ENCODE data around the gene CSMD2.
"Not testable (repeated sequence)": the region's sequence is repeated elsewhere in the genome, so short reads cannot be mapped to it uniquely, and the experiment has no call there.

Gene CSMD2

DNA sequence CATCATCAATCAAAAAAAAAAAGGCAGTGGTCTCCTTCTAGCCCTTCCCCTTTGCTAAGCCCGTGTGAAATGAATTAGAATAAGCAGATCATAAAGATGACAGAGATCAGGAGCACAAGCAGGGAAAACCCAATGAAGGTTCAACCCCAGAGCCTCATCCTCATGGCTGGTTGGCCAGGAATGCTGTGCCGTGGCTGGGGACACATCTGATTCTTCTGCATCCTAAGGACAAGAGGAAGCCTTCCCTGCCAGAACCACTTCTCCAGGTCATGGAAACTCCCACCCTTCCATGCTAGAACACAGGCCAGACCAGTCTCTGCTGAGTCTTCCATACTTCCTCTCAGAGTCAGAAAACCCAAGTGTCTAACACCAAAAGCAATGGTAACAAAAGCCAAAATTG, 81.1 kb downstream of the CSMD2 start:
- Histone ChIP-seq H3K27me3 (ENCODE audit: control insufficient read depth in 5 of 5, insufficient read depth in 4 of 5, low read length in 5 of 5) (no peaks in the 10 kb centered on the region), H3K4me3 (ENCODE audit: low read depth in 1 of 5, low read length in 5 of 5) (no peak overlapping the region), H3K36me3 (ENCODE audit: control insufficient read depth in 5 of 5, insufficient read depth in 5 of 5, low read length in 5 of 5) (no peaks in the 10 kb centered on the region), H3K4me1 (ENCODE audit: control insufficient read depth in 5 of 5, insufficient read depth in 5 of 5, low read length in 5 of 5) (no peaks in the 10 kb centered on the region), H3K27ac (ENCODE audit: low read depth, low read length) (no peak overlapping the region), H3K9ac (ENCODE audit: low read length in 5 of 5) (no peak overlapping the region), H3K9me3 (ENCODE audit: control insufficient read depth in 5 of 5, low read length in 5 of 5) (peaks cover 2 to 7% (median 4%) of the 10 kb centered on the region in 5 donors)

DNA sequence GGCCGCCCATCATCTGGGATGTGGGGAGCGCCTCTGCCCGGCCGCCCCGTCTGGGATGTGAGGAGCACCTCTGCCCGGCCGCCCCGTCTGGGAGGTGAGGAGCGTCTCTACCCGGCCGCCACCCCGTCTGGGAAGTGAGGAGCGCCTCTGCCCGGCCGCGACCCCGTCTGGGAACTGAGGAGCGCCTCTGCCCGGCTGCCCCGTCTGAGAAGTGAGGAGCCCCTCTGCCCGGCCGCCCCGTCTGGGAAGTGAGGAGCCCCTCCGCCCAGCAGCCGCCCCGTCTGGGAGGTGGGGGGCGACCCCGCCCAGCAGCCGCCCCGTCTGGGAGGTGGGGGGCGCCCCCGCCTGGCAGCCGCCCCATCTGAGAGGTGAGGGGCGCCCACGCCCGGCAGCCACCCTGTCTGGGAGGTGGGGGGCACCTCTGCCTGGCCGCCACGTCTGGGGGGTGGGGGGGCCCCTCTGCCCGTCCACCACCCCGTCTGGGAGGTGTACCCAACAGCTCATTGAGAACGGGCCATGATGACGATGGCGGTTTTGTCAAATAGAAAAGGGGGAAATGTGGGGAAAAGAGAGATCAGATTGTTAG, 82.9 kb downstream of the CSMD2 start:
- H3K36me3 ChIP-seq (ENCODE audit: control insufficient read depth in 5 of 5, insufficient read depth in 5 of 5, low read length in 5 of 5); H3K27me3 ChIP-seq (ENCODE audit: control insufficient read depth in 5 of 5, insufficient read depth in 4 of 5, low read length in 5 of 5); H3K27ac ChIP-seq (ENCODE audit: low read depth, low read length); H3K9ac ChIP-seq (ENCODE audit: low read length in 5 of 5); H3K4me3 ChIP-seq (ENCODE audit: low read depth in 1 of 5, low read length in 5 of 5); H3K4me1 ChIP-seq (ENCODE audit: control insufficient read depth in 5 of 5, insufficient read depth in 5 of 5, low read length in 5 of 5): not testable (repeated sequence)
- H3K9me3 ChIP-seq (ENCODE audit: control insufficient read depth in 5 of 5, low read length in 5 of 5) = peaks cover 2 to 13% (median 5%) of the 10 kb centered on the region in 5 donors

DNA sequence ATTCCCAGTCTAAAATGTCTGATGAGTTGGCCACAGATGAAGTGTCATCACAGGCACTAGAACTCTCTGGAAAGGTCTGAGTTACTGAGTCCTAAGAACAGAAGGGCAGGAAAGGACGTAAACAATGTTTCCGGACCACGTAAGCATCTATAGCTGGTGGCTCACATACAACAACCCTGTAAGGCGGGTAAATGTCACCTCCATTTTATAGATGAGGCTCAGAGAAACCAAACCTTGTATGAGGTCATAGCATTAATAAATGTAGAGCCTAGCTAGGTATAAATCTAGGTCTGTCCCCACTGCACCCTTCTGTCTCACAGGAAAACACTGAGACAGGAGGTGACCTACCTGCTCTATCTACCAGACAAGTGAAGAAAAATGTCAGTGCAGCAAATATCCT, 86.6 kb downstream of the CSMD2 start:
- Histone ChIP-seq H3K27me3 (ENCODE audit: control insufficient read depth in 5 of 5, insufficient read depth in 4 of 5, low read length in 5 of 5) (no peaks in the 10 kb centered on the region), H3K9ac (ENCODE audit: low read length in 5 of 5) (no peak overlapping the region), H3K9me3 (ENCODE audit: control insufficient read depth in 5 of 5, low read length in 5 of 5) (peaks cover 2 to 13% (median 4%) of the 10 kb centered on the region in 5 donors), H3K4me3 (ENCODE audit: low read depth in 1 of 5, low read length in 5 of 5) (no peak overlapping the region), H3K36me3 (ENCODE audit: control insufficient read depth in 5 of 5, insufficient read depth in 5 of 5, low read length in 5 of 5) (no peaks in the 10 kb centered on the region), H3K27ac (ENCODE audit: low read depth, low read length) (no peak overlapping the region), H3K4me1 (ENCODE audit: control insufficient read depth in 5 of 5, insufficient read depth in 5 of 5, low read length in 5 of 5) (no peaks in the 10 kb centered on the region)

DNA sequence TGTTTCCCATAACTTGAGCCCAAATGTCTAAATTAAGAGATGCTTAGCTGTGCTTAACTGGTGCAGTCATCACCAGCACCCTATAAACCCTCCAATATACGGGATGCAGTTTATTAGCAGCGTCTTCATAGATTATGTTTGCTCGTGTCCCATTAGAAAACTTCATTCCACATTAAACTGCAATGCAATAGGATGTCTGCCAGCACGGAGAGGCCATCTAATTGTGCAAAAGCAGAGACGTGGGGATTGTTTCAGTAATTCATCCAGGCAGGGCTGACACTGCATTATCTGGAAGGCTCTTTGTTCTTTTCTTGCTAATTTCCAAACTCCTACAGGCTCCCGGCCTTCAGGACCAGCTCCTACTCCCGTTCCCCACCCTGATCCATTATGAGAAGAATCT, 89.5 kb downstream of the CSMD2 start:
- Histone ChIP-seq H3K36me3 (ENCODE audit: control insufficient read depth in 5 of 5, insufficient read depth in 5 of 5, low read length in 5 of 5) (no peaks in the 10 kb centered on the region), H3K4me1 (ENCODE audit: control insufficient read depth in 5 of 5, insufficient read depth in 5 of 5, low read length in 5 of 5) (no peaks in the 10 kb centered on the region), H3K27me3 (ENCODE audit: control insufficient read depth in 5 of 5, insufficient read depth in 4 of 5, low read length in 5 of 5) (peaks cover 0 to 4% (median 0%) of the 10 kb centered on the region in 5 donors), H3K9me3 (ENCODE audit: control insufficient read depth in 5 of 5, low read length in 5 of 5) (peaks cover 0 to 13% (median 4%) of the 10 kb centered on the region in 5 donors), H3K9ac (ENCODE audit: low read length in 5 of 5) (no peak overlapping the region), H3K27ac (ENCODE audit: low read depth, low read length) (no peak overlapping the region), H3K4me3 (ENCODE audit: low read depth in 1 of 5, low read length in 5 of 5) (no peak overlapping the region)

DNA sequence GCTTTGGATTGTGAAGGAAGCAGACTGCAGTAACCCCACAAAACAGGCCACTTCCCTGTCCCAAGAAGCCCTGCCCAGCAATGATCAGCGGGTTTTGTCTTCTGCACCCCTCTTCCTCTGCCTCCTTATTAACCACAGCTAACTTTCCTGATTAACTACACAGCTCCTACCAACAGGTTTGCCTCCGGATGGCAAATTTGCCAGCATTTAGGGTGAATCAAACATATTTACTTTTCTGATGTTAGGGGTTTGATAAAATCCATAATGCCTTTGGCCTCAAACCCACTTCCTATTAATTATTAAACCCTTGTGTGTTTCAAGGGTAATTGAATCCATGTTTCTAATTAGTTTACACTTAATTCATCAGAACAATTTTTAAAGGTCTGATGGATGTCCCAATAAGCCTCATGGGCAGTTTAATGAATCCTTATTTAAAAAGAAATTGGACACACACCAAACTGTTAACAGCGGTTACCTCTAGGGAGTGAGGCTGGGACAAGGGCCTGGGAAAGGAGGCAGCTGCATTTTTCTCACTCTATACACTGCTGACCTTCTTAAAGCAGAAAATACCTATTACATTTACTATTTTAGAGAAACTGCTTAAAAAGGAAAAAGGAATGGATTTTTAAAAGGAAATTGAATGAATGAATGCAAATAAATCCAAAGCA, 91.9 kb downstream of the CSMD2 start:
- Histone ChIP-seq H3K27me3 (ENCODE audit: control insufficient read depth in 5 of 5, insufficient read depth in 4 of 5, low read length in 5 of 5) (peaks cover 0 to 4% (median 0%) of the 10 kb centered on the region in 5 donors), H3K27ac (ENCODE audit: low read depth, low read length) (no peak overlapping the region), H3K36me3 (ENCODE audit: control insufficient read depth in 5 of 5, insufficient read depth in 5 of 5, low read length in 5 of 5) (no peaks in the 10 kb centered on the region), H3K4me1 (ENCODE audit: control insufficient read depth in 5 of 5, insufficient read depth in 5 of 5, low read length in 5 of 5) (no peaks in the 10 kb centered on the region), H3K4me3 (ENCODE audit: low read depth in 1 of 5, low read length in 5 of 5) (no peak overlapping the region), H3K9ac (ENCODE audit: low read length in 5 of 5) (no peak overlapping the region), H3K9me3 (ENCODE audit: control insufficient read depth in 5 of 5, low read length in 5 of 5) (no peaks in the 10 kb centered on the region)

DNA sequence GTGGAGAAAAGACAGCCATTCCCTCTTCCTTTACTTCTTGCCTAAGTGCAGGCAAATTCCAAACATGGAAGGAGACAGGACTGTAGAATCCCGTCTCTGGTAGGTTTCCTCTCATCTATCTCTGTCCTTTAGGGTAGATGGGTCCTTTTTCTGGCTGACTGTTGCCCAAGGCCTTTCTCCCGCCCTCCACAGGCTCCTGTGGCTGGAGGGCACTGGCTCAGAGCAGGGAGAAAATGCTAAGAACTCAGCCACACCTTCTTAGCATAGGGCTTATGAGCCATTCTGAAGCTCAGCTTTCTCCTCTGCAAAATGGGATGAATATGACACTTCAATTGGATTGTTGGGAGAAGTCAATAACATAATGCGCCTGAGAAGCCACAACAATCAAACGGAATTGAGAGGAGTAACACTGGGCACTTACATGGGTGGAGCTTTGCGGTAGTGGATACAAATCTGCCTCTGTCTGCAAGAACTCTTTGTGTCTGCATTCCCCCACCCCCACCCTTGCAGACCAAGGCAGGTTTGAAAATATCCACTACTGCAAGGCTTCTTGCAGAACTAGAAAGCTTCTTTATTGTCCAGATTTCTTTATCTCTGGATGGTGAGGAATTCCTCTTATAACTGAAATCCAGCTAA, 94.7 kb downstream of the CSMD2 start:
- Histone ChIP-seq H3K36me3 (ENCODE audit: control insufficient read depth in 5 of 5, insufficient read depth in 5 of 5, low read length in 5 of 5) (no peaks in the 10 kb centered on the region), H3K4me1 (ENCODE audit: control insufficient read depth in 5 of 5, insufficient read depth in 5 of 5, low read length in 5 of 5) (no peaks in the 10 kb centered on the region), H3K9ac (ENCODE audit: low read length in 5 of 5) (no peak overlapping the region), H3K9me3 (ENCODE audit: control insufficient read depth in 5 of 5, low read length in 5 of 5) (no peaks in the 10 kb centered on the region), H3K27ac (ENCODE audit: low read depth, low read length) (no peak overlapping the region), H3K27me3 (ENCODE audit: control insufficient read depth in 5 of 5, insufficient read depth in 4 of 5, low read length in 5 of 5) (peaks cover 0 to 4% (median 0%) of the 10 kb centered on the region in 5 donors), H3K4me3 (ENCODE audit: low read depth in 1 of 5, low read length in 5 of 5) (no peak overlapping the region)

DNA sequence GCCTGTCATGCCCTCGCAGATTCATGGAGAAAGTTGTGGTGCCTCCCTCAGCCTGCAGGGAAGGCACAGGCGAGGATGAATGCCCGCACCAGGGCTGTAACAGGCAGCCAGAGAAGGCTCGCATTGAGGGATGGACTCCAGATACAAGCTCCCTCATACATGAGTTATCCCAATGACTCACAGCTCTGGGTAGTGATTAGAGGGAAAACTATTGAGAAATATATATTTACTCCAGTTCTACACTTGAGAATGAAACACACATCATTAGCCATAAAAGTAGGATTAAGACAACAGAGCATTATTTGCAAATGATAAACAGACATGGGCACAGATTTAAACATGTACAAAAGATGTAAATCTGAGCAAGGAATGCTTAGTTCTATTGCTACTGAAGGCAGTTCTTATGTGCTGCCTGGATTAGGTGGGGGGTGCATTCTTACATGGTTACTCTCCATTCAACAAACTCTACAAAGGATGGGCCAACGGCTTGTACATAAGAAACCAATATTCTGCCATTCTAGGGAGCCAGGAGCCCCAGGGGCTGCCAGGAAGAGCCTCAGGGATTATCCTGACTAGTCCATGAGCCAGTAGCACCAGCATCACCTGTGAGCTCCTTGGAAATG, 97.9 kb downstream of the CSMD2 start:
- Histone ChIP-seq H3K27me3 (ENCODE audit: control insufficient read depth in 5 of 5, insufficient read depth in 4 of 5, low read length in 5 of 5) (peaks cover 0 to 4% (median 0%) of the 10 kb centered on the region in 5 donors), H3K9me3 (ENCODE audit: control insufficient read depth in 5 of 5, low read length in 5 of 5) (no peaks in the 10 kb centered on the region), H3K4me1 (ENCODE audit: control insufficient read depth in 5 of 5, insufficient read depth in 5 of 5, low read length in 5 of 5) (peaks cover 0 to 3% (median 0%) of the 10 kb centered on the region in 5 donors), H3K4me3 (ENCODE audit: low read depth in 1 of 5, low read length in 5 of 5) (no peak overlapping the region), H3K27ac (ENCODE audit: low read depth, low read length) (no peak overlapping the region), H3K9ac (ENCODE audit: low read length in 5 of 5) (no peak overlapping the region), H3K36me3 (ENCODE audit: control insufficient read depth in 5 of 5, insufficient read depth in 5 of 5, low read length in 5 of 5) (no peaks in the 10 kb centered on the region)

DNA sequence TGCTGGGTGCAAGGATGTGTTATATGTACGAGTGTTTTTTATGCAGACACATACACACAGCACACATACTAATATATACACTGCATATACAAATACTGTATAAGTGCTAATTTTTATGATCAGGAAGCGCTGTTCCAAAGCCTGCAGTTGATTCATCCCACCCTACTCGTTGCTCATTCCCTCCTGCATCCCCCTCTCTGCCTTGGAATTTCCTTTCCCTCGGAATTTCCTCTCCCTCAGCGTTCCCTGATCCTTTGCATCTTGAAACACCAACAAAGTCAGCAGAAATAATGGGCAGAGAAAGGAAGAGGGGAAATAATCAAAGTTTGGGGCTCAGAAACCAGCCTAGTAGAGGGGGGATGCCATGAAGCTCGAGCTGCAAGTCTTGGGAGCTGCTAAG, 98.9 kb downstream of the CSMD2 start:
- H3K9me3 ChIP-seq (ENCODE audit: control insufficient read depth in 5 of 5, low read length in 5 of 5) = no peaks in the 10 kb centered on the region
- no peak overlapping the region for H3K27ac ChIP-seq (ENCODE audit: low read depth, low read length)
- no peaks in the 10 kb centered on the region for H3K27me3 ChIP-seq (ENCODE audit: control insufficient read depth in 5 of 5, insufficient read depth in 4 of 5, low read length in 5 of 5)
- H3K4me3 ChIP-seq (ENCODE audit: low read depth in 1 of 5, low read length in 5 of 5) = no peak overlapping the region
- H3K9ac ChIP-seq (ENCODE audit: low read length in 5 of 5) = no peak overlapping the region
- H3K36me3 ChIP-seq (ENCODE audit: control insufficient read depth in 5 of 5, insufficient read depth in 5 of 5, low read length in 5 of 5) = no peaks in the 10 kb centered on the region
- H3K4me1 ChIP-seq (ENCODE audit: control insufficient read depth in 5 of 5, insufficient read depth in 5 of 5, low read length in 5 of 5) = peaks cover 0 to 12% (median 4%) of the 10 kb centered on the region in 5 donors

DNA sequence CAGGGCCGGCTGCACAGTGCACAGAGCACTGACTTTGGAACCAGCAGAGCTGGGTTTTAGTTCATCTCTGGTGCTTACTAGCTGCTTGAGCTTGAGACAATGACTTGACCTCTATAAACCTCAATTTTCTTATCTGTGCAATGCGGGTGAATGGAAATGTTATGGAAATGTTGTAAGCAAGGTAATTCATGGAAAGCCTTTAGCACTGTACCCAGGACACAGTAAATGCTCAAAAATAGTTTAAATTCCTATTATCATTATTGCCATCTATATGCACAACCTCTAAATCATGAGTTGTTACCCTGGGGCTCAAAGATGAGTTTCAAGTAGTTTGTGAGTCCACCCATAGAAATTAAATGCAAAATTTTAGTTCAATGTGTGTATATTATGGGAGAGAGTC, 99.5 kb downstream of the CSMD2 start:
- Histone ChIP-seq H3K9ac (ENCODE audit: low read length in 5 of 5) (no peak overlapping the region), H3K36me3 (ENCODE audit: control insufficient read depth in 5 of 5, insufficient read depth in 5 of 5, low read length in 5 of 5) (no peaks in the 10 kb centered on the region), H3K27me3 (ENCODE audit: control insufficient read depth in 5 of 5, insufficient read depth in 4 of 5, low read length in 5 of 5) (no peaks in the 10 kb centered on the region), H3K4me1 (ENCODE audit: control insufficient read depth in 5 of 5, insufficient read depth in 5 of 5, low read length in 5 of 5) (peaks cover 0 to 19% (median 9%) of the 10 kb centered on the region in 5 donors), H3K9me3 (ENCODE audit: control insufficient read depth in 5 of 5, low read length in 5 of 5) (no peaks in the 10 kb centered on the region), H3K4me3 (ENCODE audit: low read depth in 1 of 5, low read length in 5 of 5) (no peak overlapping the region), H3K27ac (ENCODE audit: low read depth, low read length) (no peak overlapping the region)

DNA sequence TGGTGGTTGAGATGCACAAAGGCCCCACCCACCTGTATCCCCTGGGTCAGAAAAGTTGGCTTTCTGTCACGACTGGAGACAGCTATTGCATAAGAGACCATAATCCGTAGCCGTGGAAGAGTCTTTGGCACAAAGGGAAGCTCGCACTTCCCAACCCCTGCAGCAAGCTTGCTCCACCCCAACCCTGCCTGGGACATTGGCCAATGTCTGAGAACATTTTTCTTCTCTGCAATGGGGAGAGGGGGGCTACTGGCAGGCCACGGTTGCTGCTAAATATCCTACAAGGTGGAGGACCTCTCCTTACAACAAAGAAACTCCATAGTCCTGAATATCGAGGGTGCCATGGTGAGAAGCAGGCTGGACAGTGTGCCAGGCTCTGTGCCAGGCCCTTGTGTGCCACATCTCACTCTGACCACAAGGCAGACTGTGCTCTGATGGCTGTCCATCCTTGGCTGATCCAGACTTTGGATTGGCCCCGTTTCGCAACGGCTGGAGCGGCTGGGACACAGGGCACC, 104.1 kb downstream of the CSMD2 start:
- Histone ChIP-seq H3K9me3 (ENCODE audit: control insufficient read depth in 5 of 5, low read length in 5 of 5) (no peaks in the 10 kb centered on the region), H3K4me1 (ENCODE audit: control insufficient read depth in 5 of 5, insufficient read depth in 5 of 5, low read length in 5 of 5) (peaks cover 0 to 40% (median 26%) of the 10 kb centered on the region in 5 donors), H3K27ac (ENCODE audit: low read depth, low read length) (peak overlapping the region; percentile 10), H3K36me3 (ENCODE audit: control insufficient read depth in 5 of 5, insufficient read depth in 5 of 5, low read length in 5 of 5) (no peaks in the 10 kb centered on the region), H3K4me3 (ENCODE audit: low read depth in 1 of 5, low read length in 5 of 5) (no peak overlapping the region), H3K9ac (ENCODE audit: low read length in 5 of 5) (no peak overlapping the region), H3K27me3 (ENCODE audit: control insufficient read depth in 5 of 5, insufficient read depth in 4 of 5, low read length in 5 of 5) (no peaks in the 10 kb centered on the region)

Data from subcutaneous abdominal adipose tissue (tissue), 5 donors.